GM21786 (cell line): ENCODE results near the gene EML4.
"Not testable (repeated sequence)": the region's sequence is repeated elsewhere in the genome, so short reads cannot be mapped to it uniquely, and the experiment has no call there.

Experiments
- ATAC-seq: cut with Tn5 transposase; IDR thresholded peaks from one replicate; pipeline ENCODE4 v1.9.1; 2021; ENCODE audit not compliant: unreplicated experiment

Gene EML4, protein sequence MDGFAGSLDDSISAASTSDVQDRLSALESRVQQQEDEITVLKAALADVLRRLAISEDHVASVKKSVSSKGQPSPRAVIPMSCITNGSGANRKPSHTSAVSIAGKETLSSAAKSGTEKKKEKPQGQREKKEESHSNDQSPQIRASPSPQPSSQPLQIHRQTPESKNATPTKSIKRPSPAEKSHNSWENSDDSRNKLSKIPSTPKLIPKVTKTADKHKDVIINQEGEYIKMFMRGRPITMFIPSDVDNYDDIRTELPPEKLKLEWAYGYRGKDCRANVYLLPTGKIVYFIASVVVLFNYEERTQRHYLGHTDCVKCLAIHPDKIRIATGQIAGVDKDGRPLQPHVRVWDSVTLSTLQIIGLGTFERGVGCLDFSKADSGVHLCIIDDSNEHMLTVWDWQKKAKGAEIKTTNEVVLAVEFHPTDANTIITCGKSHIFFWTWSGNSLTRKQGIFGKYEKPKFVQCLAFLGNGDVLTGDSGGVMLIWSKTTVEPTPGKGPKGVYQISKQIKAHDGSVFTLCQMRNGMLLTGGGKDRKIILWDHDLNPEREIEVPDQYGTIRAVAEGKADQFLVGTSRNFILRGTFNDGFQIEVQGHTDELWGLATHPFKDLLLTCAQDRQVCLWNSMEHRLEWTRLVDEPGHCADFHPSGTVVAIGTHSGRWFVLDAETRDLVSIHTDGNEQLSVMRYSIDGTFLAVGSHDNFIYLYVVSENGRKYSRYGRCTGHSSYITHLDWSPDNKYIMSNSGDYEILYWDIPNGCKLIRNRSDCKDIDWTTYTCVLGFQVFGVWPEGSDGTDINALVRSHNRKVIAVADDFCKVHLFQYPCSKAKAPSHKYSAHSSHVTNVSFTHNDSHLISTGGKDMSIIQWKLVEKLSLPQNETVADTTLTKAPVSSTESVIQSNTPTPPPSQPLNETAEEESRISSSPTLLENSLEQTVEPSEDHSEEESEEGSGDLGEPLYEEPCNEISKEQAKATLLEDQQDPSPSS

GRCh38 chr2:42169100-42169873 is at the start of gene EML4:
Gene EML4, plus strand, starts transcription at chr2:42169353. Its CDS starts 259 bp downstream, at chr2:42169612.
- ATAC-seq = peak; percentile 72

- ATAC-seq = no peak
Measured at GRCh38 chr2:42123426-42123825, 45.7 kb upstream of the EML4 start.

DNA sequence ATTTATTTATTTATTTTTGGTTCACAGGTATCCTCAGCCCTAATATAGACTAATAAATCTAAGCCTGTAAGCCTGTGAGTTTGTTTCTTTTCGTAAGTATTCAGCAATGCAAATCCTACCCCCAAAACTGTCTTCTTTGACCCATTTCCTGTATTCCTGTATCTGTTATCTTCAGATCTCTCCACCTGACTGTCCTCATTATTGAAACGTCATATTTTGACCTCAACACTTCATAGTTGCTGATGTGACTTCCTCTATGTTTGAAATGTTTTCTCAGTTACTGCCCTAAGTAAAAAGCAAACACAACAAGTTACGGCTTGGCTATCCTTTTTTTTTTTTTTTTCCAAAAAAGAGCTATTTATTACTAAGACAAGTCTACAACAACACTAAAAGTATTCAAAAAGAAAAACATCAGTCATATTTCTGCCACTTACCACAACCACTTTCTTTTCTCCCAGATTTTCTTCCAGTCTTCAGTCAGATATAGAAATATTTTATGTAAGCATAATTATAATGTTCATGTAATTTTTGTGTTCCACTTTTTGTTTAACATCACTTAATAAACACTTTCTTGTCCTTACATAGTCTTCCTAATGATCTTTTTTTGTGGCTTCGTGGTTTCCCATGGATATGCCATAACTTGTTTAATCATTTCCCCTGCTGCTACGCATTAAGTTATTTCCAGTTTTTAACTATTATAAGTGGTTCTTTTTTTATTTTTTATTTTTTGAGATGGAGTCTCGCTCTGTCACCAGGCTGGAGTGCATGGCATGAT is 45.0 kb upstream of the EML4 start:
- ATAC-seq = peak; percentile 46

DNA sequence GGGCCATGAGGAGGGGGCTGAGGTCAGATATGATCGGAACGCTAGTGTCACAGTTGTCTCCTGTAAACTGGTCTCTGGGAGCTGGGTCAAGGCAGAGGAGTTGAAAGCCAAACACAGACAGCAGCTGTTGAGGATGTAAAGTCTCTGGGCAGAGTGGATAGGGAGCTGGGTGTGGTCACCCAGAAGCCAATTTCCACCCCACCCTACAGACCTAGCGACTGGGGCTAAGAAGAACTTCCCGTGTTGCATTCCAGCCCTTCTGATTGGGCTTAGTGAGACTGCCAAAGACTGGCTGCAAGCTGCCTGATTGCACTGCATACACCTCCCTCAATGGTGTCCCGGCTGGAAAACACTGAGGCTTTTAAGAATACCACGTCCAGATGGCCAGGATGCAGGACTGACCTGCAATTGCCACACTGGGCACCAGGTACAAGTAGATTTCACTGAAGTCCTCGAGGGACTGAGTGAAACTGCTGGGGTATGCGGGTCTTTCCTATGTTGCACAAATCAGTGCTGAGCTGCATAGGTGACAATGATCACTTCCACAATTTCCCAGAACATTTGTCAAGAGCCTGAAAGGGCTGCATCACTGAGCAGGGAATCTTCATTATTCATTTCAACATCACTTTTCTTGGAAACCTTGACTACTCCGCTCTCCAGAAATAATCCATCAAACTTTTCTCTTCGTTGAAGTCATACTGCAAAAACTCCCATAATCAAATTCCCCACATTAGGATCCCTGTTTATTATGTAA is 43.1 kb upstream of the EML4 start:
- ATAC-seq = no peak

DNA sequence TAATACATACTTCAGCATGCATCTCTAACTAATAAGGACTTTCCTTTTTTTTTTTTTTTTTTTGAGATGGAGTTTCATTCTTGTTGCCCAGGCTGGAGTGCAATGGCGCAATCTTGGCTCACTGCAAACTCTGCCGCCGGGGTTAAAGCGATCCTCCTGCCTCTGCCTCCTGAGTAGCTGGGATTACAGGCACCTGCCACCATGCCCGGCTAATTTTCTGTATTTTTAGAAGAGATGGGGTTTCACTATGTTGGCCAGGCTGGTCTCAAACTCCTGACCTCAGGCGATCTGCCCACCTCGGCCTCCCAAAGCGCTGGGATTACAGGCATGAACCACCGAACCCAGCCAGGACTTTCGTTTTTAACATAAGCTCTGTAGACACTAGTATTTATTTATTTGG is 42.3 kb upstream of the EML4 start:
- ATAC-seq = not testable (repeated sequence)

- peak; percentile 67 for ATAC-seq
Measured at GRCh38 chr2:42127425-42128424, 41.4 kb upstream of the EML4 start.

DNA sequence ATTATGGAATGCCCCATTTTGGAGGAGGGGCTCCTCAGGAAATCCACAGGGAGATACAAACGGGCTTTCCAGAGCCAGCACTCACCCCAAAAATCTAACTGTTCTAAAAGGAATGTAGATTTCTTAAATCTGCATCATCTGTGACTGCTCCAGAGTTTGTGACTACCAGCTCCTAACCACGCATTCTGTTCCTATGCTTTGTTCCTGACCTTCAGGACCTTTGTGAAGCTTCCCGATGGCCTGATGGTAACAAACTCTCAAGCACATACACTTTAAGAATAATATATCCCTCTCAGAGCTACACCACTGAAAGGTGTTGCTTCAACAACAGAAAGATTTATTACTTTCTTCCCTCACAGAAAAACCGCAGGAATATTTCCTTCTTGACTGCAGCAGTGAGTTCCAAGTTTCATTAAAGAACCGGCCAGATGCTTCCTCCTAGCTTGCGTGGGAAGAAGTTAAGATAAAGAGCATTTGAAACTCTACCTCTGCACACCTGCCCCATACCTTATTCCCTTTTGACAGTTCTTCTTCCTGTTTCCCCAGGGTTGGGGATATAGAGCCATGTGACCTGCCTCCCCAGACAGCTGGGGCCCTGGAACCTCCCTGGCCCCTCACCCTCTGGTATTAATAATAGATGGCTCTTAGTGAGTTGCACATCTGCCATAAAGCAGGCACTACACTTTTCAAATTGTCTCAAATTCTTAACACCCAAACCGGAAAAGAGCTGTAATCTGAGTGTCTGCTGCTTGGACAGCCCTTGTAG is 40.2 kb upstream of the EML4 start:
- ATAC-seq = no peak

- ATAC-seq = no peak
Measured at GRCh38 chr2:42129487-42129852, 39.7 kb upstream of the EML4 start.

DNA sequence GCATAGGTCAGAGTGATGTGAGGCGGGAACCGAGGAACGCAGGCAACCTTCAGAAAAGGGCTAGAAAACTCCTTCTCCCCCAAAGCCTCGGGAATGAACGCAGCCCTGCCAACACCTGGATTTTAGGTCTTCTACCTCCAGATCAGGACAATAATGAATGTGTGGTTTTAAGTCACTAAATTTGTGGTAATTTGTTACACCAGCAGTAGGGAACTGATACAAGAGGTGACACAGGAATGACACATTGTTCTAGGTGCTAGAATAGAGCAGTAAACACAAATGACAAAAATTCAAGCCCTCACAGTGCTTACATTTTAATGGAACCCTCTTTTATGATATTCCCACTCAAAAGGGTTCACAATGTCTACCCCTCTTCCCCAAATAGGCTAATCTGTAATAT is 39.2 kb upstream of the EML4 start:
- ATAC-seq = no peak

DNA sequence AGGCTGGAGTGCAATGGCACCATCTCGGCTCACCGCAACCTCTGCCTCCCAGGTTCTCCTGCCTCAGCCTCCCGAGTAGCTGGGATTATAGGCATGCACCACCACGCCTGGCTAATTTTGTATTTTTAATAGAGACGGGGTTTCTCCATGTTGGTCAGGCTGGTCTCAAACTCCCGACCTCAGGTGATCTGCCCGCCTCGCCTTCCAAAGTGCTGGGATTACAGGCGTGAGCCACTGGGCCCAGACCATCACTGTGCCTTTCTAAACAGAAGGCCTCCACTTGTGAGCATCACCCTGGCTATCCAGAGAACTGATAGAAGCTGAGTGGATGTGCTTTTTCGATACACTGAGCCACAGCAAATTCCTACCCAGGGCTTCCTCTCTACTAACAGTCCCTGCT is 38.3 kb upstream of the EML4 start:
- not testable (repeated sequence) for ATAC-seq

DNA sequence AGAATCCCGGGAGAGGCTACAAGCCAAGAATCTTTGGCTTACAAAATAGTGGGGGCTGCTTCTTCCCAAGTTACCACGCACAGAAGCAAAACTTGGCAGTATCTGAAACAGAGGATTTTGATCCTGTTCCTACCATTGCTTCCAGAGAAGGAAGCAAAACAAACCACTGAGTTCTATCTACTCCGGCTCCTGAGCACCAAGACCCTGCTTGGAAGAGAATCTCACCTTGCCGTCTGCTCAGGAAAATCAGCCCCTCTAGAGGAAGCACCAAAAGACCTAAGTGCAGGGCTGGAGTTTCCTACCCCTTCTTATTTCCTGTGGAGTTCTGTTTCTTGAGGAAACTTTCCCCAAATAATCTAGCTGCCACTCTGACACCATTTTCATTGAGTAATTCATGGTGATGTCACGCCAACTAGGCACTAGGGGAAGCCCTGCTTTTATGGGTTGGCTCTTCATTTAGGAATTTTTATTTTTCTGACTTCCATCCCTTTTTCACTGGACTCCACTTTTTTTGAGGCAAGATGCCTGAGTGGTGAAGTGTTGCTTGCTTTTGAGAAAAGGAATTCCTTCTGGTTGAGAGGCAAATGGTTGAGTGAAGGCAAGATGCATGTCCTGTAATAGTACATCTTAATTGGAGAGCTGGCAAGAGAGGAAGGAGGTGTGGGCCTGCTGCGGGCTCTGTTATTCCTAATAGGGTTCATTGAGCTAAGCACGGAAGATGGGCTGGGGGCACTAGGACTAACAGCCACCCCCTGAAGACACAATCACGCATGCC is 36.8 kb upstream of the EML4 start:
- no peak for ATAC-seq

GRCh38 chr2:42132966-42133641 is 36.0 kb upstream of the EML4 start:
- ATAC-seq = peak; percentile 80

DNA sequence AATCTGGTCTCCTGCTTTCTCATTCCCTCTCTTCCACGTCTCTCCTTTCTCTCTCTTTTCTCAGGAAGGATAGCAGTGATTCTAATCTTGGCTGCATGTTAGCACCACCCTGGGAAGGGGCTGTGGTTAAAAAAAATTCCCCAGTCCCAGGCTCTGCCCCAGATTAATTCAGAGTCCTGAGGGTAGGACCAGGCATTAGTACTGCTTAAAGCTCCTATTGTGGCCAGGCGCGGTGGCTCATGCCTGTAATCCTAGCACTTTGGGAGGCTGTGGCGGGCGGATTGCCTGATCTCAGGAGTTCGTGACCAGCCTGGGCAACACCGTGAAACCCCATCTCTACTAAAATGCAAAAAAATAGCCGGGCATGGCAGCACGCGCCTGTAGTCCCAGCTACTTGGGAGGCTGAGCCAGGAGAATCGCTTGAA is 35.4 kb upstream of the EML4 start:
- ATAC-seq = no peak

DNA sequence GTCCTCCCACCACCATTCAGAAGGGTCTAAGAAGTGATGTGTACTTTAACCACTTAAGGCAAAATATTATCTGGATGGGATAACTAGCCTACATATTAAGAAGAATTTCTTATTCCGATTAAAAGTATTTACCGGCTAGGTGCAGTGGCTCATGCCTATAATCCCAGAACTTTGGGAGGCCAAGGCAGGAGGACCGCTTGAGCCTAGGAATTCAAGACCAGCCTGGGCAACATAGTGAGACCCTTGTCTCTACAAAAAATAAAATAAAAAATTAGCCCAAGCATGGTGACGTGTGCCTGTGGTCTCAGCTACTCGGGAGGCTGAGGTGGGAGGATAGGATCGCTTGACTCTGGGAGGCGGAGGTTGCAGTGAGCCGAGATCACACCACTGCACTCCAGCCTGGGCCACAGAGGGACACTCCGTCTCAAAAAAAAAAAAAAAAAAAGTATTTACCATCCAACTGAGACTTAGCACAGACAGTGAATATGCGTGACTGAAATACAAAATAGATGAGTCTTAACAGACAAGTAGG is 34.7 kb upstream of the EML4 start:
- not testable (repeated sequence) for ATAC-seq

- no peak for ATAC-seq
Measured at GRCh38 chr2:42135381-42136312, 33.5 kb upstream of the EML4 start.
